ENCODE data around the gene CASP10.
"Not testable (repeated sequence)": the region's sequence is repeated elsewhere in the genome, so short reads cannot be mapped to it uniquely, and the experiment has no call there.

CASP10 gene, protein sequence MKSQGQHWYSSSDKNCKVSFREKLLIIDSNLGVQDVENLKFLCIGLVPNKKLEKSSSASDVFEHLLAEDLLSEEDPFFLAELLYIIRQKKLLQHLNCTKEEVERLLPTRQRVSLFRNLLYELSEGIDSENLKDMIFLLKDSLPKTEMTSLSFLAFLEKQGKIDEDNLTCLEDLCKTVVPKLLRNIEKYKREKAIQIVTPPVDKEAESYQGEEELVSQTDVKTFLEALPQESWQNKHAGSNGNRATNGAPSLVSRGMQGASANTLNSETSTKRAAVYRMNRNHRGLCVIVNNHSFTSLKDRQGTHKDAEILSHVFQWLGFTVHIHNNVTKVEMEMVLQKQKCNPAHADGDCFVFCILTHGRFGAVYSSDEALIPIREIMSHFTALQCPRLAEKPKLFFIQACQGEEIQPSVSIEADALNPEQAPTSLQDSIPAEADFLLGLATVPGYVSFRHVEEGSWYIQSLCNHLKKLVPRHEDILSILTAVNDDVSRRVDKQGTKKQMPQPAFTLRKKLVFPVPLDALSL

GRCh38 chr2:201182650-201183364 lies at the start of gene CASP10:
TSS of gene CASP10 (plus strand) at chr2:201183141. CDS start at chr2:201185778, 2,637 bp downstream.
- DNase-seq: no peak

DNA sequence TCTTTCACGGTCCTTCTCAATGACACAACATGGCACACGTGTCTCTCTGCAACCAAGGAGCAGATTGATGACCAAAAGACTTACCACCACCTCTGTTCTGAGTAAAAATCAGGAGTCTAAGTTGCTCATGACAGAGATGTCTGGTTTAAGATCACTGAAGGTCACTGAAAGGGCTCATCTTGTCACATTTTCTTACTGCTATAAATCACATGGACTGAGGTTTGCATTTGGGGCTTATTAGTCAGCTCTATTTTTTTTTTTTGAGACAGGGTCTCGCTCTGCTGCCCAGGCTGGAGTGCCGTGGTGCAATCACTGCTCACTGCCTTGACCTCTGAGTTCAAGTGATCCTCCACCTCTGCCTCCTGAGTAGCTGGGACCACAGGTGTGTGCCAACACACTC lies 47.6 kb upstream of the CASP10 start:
- DNase-seq: no peak

DNA sequence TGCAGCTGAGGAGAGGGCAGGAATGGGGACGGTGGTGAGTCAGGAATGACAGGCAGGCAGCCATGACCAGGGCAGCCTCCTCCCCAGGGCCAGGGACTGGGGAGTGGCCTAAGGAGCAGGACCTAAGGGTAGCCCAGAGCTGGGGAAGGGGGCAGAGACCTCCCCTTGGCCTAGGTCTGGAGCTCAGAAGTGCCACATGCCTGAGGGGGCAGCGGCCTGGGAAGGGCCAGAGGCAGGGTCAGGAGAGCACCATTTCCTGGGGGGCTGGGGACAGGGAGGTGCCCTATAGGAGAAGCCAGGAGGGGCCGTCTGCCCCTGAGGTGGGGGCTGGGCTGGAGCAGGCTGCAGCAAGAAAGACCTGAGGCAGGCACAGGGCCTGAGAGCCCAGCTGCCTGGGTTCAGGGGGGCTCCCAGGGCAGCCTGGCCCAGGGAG lies 46.0 kb upstream of the CASP10 start:
- no peak for DNase-seq

GRCh38 chr2:201137505-201138400 lies 45.2 kb upstream of the CASP10 start:
- no peak for DNase-seq

- no peak for DNase-seq
Measured at GRCh38 chr2:201138401-201138970, 44.5 kb upstream of the CASP10 start.

GRCh38 chr2:201138986-201139781 lies 43.8 kb upstream of the CASP10 start:
- DNase-seq: not testable (repeated sequence)

DNA sequence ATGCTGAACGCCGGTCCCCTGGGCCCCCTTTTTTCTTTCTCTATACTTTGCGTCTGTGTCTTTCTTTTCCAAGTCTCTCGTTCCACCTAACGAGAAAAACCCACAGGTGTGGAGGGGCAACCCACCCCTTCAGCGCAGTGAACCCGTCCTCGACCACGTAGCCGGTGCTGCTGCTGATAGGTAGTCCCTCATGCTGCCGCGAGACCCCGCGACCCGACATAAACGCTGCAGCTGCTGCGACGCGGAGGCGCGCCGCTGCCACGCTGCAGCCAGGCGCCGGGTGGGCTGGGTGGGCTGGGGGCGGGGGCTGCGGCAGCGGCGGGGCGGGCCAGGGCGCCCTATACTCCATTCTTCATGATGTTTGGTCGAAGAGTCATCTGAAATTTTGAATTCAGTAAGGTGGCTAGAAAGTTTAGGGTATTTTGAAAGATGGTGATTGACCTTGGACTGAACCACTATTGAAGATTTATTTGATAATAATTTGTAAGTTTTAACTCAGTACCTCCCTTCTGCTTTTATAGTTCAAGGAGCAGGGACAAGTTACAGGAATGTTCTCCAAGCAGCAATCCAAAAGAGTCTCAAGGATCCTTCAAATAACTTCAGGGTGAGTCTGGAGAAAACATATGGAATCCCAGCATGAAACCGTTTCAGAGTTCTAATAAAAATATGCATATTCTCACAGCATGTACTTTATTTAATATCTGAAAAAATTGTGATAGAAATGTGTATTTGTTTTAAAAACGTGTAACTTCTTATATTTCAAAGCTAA lies 42.9 kb upstream of the CASP10 start:
- no peak for DNase-seq

GRCh38 chr2:201144101-201145051 lies 38.6 kb upstream of the CASP10 start:
- no peak for DNase-seq

GRCh38 chr2:201148434-201148990 lies 34.4 kb upstream of the CASP10 start:
- no peak for DNase-seq

DNA sequence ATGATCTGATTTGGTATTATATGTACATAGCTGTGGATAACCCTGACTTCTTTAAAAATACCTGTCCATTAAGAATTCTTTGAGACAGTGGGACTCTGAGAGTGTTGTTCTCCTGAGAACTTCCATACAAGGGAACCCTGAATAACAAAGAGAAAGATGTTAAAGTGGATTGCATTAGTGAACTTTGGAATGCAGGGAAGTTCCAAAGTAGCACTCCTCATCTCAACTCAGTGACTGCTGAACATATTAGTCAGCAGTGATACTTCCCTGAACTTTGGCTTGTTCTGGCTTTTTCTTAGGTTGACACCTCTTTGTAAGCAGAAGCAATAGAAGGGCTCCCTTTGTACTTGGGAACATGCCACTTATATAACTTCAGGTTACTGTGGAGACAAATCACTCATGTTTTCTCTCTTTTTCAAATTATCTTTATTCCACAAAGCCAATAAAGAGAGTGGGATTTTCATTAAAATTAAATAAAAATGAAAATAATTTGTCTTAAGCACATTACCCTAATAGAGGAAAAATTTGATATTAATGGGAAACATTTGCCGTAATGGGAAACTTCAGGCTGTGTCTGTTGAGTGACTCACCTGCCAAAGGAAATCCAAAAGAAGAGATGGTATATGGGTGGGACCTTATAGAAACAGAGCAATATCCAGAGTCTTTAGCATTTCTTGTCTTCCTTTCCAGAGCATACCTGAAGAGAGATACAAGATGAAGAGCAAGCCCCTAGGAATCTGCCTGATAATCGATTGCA lies 33.7 kb upstream of the CASP10 start:
- no peak for DNase-seq

DNA sequence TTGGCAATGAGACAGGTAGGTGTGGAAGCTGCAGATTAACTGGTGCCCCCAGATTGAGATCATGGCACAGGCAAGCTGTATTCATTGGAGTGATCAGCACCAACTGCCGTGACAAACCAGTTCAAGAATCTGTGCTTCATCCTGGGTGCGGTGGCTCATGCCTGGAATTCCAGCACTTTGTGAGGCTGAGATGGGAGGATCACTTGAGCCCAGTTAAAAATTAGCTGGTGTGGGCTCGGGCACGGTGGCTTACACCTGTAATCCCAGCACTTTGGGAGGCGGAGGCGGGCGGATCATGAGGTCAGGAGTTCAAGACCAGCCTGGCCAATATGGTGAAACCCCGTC lies 33.1 kb upstream of the CASP10 start:
- not testable (repeated sequence) for DNase-seq

- no peak for DNase-seq
Measured at GRCh38 chr2:201150454-201151020, 32.4 kb upstream of the CASP10 start.

GRCh38 chr2:201151127-201151981 lies 31.6 kb upstream of the CASP10 start:
- no peak for DNase-seq

- no peak for DNase-seq
Measured at GRCh38 chr2:201152517-201152916, 30.4 kb upstream of the CASP10 start.

DNA sequence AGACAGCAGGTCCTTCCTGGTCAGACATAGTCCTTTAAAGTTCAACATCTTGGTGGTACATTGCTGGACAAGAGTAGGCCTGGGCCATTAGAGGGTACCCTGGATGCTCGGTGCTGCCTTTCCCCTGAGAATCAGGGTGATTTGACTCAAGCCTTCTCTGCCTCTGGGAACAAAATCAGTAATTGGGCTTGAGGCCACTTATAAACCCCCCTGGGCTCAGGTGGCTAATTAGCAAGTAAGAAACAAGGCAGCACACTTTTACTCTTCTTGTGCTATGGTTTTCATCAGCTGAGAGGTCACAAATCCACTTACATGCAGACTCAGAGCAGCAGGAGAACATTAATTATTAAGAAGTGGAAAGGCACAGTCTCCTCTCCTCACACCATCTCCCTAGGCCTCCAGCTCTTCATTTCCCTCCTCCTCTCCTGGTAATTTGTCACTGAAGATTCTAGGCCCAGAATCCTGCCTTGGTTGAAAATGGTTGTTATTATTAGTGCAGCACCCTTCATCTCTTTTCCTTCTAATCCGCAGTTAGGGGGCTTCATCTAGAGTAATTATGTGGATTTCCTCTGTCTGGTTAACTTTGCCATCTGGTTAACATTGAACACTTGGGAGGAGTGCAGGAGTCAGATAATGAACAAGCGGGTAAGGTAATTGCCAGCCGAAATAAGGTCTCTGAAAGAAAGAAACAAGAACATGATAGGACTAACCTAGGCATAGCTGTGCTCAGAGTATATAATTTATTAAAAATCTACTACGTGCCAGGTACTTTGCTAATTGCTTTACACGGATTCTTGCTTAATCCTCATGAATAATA lies 29.7 kb upstream of the CASP10 start:
- DNase-seq: no peak

All from NCI-H526 (cell line).